ENCODE results near the gene MCF2L2.

Gene MCF2L2

GRCh38 chr3:183288117-183288516, 140.3 kb downstream of the MCF2L2 start:
- no peak for DNase-seq

GRCh38 chr3:183287301-183287971, 141.0 kb downstream of the MCF2L2 start:
- peak; percentile 15 for DNase-seq

- peak; percentile 98 for DNase-seq
These were observed 142.5 kb downstream of the MCF2L2 start for GRCh38 chr3:183285828-183286457.

DNA sequence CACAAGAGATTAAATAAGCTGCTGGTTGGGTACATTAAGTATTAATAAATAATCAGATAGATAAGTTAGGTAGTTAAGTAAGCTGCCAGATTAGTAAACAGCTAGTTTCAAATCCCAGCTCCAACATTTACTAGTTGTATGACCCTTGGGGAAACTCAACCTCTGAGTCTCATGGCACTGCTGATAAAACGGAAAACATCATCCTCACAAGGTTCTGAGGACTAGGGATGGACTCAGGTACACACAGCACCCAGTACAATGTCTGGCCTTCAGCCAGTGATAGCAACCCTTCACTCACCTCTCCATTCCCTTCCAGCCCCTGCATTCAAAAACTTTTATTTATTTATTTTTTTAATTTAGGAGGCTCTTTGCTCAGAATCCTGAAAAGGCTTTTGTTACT, 143.1 kb downstream of the MCF2L2 start:
- DNase-seq, result no peak

- no peak for DNase-seq
These were observed 143.8 kb downstream of the MCF2L2 start for GRCh38 chr3:183284570-183284969.

GRCh38 chr3:183283886-183284285, 144.5 kb downstream of the MCF2L2 start:
- no peak for DNase-seq

DNA sequence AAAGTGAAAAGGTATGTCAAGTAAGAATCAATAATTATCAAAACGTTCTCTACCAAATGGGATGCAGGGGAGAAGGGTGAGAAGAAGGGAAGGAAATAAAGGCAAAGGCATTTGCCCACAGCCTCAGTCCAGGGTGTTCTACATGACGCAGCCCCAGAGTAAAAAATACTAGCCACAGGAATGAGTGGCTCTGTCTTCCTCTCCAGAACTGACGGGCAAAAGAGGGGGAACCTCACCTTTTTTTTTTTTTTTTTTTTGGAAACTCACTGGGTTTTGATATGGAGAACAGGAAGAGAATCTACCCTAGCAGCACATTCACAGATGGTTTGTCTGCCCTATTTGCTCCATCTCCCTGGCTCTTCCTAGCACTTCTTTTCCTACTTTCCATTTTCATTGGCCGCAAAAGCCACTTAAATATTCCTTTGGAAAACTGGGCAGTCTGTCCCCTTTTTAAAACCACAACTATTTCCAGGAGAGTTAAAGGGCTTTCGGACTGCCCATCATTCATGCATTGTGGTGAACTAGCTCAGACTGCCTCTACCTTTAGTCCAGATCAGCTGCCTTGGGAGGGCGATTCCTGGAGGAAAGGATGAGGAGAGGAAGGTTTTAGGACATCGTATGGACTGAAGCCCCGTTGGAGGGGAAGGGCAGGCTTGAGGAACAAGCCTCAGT, 147.2 kb downstream of the MCF2L2 start:
- DNase-seq, result no peak

DNA sequence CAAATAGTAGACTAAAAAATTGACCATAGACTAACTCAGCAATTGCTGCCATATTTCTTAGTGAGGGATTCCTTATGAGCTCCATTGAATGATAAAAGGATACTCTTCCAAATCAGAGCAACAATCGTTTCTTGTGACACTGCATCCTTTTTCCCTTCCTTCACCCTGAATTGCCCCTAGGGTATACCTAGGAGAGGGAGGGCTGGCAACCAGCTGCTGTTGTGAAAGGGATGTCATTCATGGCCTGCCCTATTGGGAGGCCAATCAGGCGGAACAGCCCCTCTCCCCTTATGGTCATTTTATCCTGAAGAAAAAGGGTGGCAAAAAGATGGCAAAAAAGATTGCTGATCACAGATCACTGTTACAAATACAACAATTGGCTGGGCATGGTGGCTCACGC, 149.0 kb downstream of the MCF2L2 start:
- no peak for DNase-seq

- no peak for DNase-seq
These were observed 149.8 kb downstream of the MCF2L2 start for GRCh38 chr3:183278479-183279088.

GRCh38 chr3:183277260-183277659, 151.2 kb downstream of the MCF2L2 start:
- no peak for DNase-seq

- DNase-seq, result no peak
These were observed 152.5 kb downstream of the MCF2L2 start for GRCh38 chr3:183275937-183276336.

DNA sequence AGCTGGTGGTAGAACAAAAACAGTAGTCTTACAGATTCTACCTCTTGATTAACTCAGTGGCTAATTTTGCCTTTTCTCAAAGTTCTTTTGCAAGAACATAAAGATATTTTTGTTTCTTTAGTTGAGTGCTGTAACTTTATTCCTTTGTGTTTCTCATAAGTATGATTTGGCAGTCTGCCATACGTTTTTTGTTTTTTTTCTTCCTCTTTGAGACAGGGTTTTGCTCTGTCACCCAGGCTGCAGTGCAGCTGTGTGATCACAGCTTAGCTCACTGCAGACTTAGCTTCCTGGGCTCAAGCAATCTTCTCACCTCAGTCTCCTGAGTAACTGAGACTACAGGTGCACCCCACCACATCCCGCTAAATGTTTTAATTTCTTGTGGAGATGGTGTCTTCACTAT, 153.0 kb downstream of the MCF2L2 start:
- DNase-seq, result no peak

DNA sequence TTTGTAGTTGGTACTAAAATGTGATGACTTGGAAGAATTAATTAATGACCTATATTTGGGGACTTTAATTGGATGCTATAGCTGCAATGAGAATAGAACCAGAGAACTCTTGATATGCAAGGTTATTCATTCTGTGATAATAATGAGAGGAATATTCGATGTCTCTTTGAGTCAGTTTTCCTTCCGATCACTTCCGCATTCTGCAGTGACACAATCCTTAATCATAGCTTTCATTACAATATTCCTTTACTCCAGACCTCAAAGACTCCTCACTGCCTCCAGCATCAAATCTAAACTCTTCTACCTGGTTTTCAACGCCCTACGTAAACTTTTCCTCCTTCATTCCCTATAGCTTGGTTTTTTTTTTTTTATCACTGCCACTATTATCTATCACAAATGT, 153.8 kb downstream of the MCF2L2 start:
- DNase-seq, result no peak

- DNase-seq, result no peak
These were observed 155.6 kb downstream of the MCF2L2 start for GRCh38 chr3:183272791-183273190.

GRCh38 chr3:183272142-183272541, 156.3 kb downstream of the MCF2L2 start:
- no peak for DNase-seq

DNA sequence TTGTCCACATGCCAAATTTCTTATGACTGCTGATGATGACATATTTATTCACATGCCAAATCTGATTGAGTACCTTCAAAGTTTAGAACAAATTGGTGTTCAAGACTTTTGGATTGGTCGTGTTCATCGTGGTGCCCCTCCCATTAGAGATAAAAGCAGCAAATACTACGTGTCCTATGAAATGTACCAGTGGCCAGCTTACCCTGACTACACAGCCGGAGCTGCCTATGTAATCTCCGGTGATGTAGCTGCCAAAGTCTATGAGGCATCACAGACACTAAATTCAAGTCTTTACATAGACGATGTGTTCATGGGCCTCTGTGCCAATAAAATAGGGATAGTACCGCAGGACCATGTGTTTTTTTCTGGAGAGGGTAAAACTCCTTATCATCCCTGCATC, 158.1 kb downstream of the MCF2L2 start:
- DNase-seq, result no peak

DNA sequence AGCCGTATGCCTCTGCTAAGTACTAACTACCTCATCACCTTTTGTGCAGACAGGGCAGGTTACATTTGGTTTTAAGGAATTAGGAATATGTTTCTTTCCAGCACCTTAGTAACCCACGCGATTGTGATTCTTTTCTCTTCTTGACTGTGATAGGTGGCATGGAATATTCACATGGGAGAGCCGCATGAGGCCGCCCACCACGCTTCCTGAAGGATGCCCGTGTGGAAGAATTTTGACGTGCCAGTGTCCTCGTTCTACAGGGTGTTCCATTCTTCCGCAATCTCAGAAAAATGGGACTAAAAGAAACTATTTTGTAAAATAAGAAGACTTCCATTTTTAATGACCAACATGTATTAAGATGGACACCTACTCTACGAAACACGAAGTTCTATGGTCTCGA, 159.1 kb downstream of the MCF2L2 start:
- no peak for DNase-seq

DNA sequence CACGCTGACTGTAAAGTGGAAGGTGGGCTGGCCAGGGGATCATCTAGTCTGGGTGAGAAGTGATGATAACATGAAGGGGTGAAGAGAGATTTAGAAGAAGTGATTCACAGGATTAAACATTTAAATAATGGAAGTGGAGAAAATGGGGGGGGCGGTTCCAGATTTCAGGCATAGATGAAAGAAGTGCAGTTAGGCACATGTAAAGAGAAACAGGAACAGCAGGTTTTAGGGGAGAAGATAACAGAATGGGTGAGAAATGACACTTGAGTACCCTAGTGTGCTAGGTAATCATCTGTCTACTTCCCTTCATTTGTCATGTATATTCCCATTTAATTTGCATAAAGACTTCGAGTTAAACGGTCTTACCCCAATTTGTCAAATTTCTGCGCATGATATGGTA, 160.1 kb downstream of the MCF2L2 start:
- DNase-seq, result no peak

DNA sequence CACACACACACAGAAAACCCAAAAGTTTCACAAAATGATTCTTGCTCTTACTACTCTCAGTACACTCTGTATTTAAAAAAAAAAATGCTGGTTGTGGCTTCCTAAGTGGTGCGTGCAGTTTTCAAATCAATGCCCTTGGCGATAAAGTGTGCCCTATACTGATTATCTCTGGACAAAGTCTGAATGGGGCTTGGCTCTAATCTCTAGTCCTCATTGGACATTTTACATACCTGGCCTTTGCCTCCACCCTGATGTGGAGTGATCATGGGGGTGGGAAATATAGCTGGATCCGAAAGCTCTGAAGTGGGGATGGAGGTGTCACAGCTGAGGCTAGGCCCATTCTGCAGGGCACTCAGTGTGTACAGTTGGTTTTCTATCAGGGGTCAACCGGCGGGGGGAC, 161.3 kb downstream of the MCF2L2 start:
- no peak for DNase-seq

GRCh38 chr3:183266454-183266853, 162.0 kb downstream of the MCF2L2 start:
- DNase-seq, result peak; percentile 70

GRCh38 chr3:183265834-183266417, 162.5 kb downstream of the MCF2L2 start:
- peak; percentile 86 for DNase-seq

DNA sequence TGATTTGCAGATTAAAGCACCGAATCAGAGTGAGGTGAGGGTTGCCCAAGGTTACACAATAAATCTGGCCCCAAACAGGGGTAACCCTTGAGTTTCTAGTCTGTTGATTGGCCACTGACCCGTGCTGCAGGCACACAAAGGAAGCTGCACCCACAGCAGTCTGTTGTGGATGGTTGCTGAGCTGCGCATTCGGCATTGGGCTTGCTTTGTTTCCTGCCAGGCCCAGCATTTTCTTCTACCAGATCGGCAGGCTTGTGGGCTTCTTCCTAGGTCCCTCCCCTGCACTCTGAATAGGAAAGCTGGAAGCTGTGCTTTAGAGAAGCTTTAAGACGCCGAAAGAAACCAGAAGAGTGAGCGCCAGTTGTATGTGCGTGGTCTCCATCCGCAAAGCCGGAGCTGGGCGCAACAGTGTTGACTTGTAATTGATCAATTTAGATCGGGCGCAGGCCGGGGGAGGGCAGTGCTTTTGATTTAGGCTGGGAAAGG, 163.2 kb downstream of the MCF2L2 start:
- DNase-seq, result peak; percentile 34

- no peak for DNase-seq
These were observed 164.2 kb downstream of the MCF2L2 start for GRCh38 chr3:183264268-183264667.

Data from activated CD4-positive, alpha-beta T cell treated with anti-CD3 and anti-CD28 coated beads, Interleukin-10, Interleukin-2, amounts not matched to agents 100 ng/mL and 50 ng/mL, durations not matched to agents 16 hours and 8 hours (primary cell).